MCF 10A (cell line): ENCODE measurements around the gene JADE1. TPM values are rescaled to one million over a fixed set of nuclear protein-coding genes. Genes with fewer than 3 reads are reported as not detected.

Experiments
- BruUV-seq: library from RNA; stranded (reverse); fragments of 400-500 nt; replicated peaks from 2 replicates; lab custom pipeline; 2021; lab: Mats Ljungman, UMichigan
- CTCF ChIA-PET: fragments of 300-600 bp; sonication (Branson Sonifier 250); formaldehyde crosslinking; extraction: SDS; loops from one replicate; lab custom pipeline; 2021; ENCODE audit warnings: antibody characterized with exemption, inconsistent platforms; lab: Yijun Ruan, JAX
- POLR2A ChIA-PET: fragments of 300-600, 350-650 bp; sonication (Branson Sonifier 250); formaldehyde crosslinking; extraction: SDS; loops from one replicate; lab custom pipeline; 2020; ENCODE audit warnings: antibody characterized with exemption, inconsistent platforms; lab: Yijun Ruan, JAX
- DNase-seq: peaks from one replicate; pipeline ENCODE4 v3.0.0-alpha.2; 2018; ENCODE audit not compliant: unreplicated experiment
- H3K27ac Mint-ChIP-seq: one replicate; pipeline ENCODE4 v1.8.0; 2022; ENCODE audit warnings: mild to moderate bottlenecking, low read depth, mixed read lengths; ENCODE audit not compliant: unreplicated experiment
- H3K27me3 Mint-ChIP-seq: one replicate; pipeline ENCODE4 v1.8.0; 2022; ENCODE audit warnings: mixed read lengths; ENCODE audit not compliant: insufficient read depth, unreplicated experiment
- H3K36me3 Mint-ChIP-seq: one replicate; pipeline ENCODE4 v1.8.0; 2022; ENCODE audit warnings: mild to moderate bottlenecking, moderate library complexity, mixed read lengths; ENCODE audit not compliant: insufficient read depth, unreplicated experiment
- H3K4me1 Mint-ChIP-seq: one replicate; pipeline ENCODE4 v1.8.0; 2022; ENCODE audit warnings: mixed read lengths; ENCODE audit not compliant: insufficient read depth, unreplicated experiment
- H3K4me3 Mint-ChIP-seq: one replicate; pipeline ENCODE4 v1.8.0; 2022; ENCODE audit warnings: mild to moderate bottlenecking, moderate library complexity, mixed read lengths; ENCODE audit not compliant: unreplicated experiment
- H3K9me3 Mint-ChIP-seq: one replicate; pipeline ENCODE4 v1.8.0; 2022; ENCODE audit warnings: mixed read lengths; ENCODE audit not compliant: unreplicated experiment
- intact Hi-C: fragments of 100-400 bp; cut with micrococcal nuclease; formaldehyde crosslinking; loops from 2 replicates; pipeline ENCODE4 v1.14.1; 2022
- total RNA-seq: library from RNA; stranded (reverse); gene quantifications from 2 replicates; pipeline ENCODE4 v1.2.3, GENCODE V29; 2022
- TF ChIP-seq, protein P1 (sequence below): fragments of 200-600 bp; IDR thresholded peaks from one replicate; pipeline ENCODE4 v1.8.0; 2022; ENCODE audit warnings: antibody characterized with exemption, mild to moderate bottlenecking; ENCODE audit not compliant: unreplicated experiment

Gene JADE1
- total RNA-seq, 1 experiment from 2014 or later, result 25.9 TPM

GRCh38 chr4:128819082-128819742, 9.7 kb downstream of the JADE1 start:
- intact Hi-C loops, result no loop called here

GRCh38 chr4:128820671-128821070, 11.2 kb downstream of the JADE1 start:
- Mint-ChIP-seq H3K36me3 (peaks cover 22% of the 10 kb centered on the region), H3K27ac (no peak overlapping the region), H3K4me3 (no peak overlapping the region), H3K9me3 (no peaks in the 10 kb centered on the region), H3K4me1 (peaks cover 21% of the 10 kb centered on the region), H3K27me3 (no peaks in the 10 kb centered on the region)
- CTCF ChIA-PET, result interaction anchor here (0.5 to 1.4 kb wide), 3 partner anchors 11 to 247 kb away, joined by 3 to 4 read pairs (median 3); partner anchors contain the start of gene JADE1
- DNase-seq, result no peak
- TF ChIP-seq, protein P1, sequence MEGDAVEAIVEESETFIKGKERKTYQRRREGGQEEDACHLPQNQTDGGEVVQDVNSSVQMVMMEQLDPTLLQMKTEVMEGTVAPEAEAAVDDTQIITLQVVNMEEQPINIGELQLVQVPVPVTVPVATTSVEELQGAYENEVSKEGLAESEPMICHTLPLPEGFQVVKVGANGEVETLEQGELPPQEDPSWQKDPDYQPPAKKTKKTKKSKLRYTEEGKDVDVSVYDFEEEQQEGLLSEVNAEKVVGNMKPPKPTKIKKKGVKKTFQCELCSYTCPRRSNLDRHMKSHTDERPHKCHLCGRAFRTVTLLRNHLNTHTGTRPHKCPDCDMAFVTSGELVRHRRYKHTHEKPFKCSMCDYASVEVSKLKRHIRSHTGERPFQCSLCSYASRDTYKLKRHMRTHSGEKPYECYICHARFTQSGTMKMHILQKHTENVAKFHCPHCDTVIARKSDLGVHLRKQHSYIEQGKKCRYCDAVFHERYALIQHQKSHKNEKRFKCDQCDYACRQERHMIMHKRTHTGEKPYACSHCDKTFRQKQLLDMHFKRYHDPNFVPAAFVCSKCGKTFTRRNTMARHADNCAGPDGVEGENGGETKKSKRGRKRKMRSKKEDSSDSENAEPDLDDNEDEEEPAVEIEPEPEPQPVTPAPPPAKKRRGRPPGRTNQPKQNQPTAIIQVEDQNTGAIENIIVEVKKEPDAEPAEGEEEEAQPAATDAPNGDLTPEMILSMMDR, result no peak
- no TSS peak for BruUV-seq
- POLR2A ChIA-PET, result interaction anchor here (0.7 to 1.9 kb wide), 3 partner anchors 8 to 397 kb away, joined by 3 to 19 read pairs (median 4); partner anchors contain the start of gene JADE1
- intact Hi-C loops, result no loop called here

More at GRCh38 chr4:128819082-128819742, 9.7 kb downstream of the JADE1 start:
- no peak for DNase-seq
- H3K36me3 Mint-ChIP-seq, result peaks cover 22% of the 10 kb centered on the region
- no peak overlapping the region for H3K27ac Mint-ChIP-seq
- no TSS peak for BruUV-seq
- CTCF ChIA-PET, result interaction anchor here (0.7 to 1.5 kb wide), 3 partner anchors 43 to 432 kb away, joined by 3 to 4 read pairs (median 3); no protein-coding TSS in a partner anchor
- no peaks in the 10 kb centered on the region for H3K9me3 Mint-ChIP-seq
- peaks cover 13% of the 10 kb centered on the region for H3K4me1 Mint-ChIP-seq
- POLR2A ChIA-PET, result interaction anchor here (0.7 to 1.0 kb wide), 2 partner anchors 37 to 528 kb away, joined by 3 to 5 read pairs; no protein-coding TSS in a partner anchor
- TF ChIP-seq, protein P1, result no peak
- no peak overlapping the region for H3K4me3 Mint-ChIP-seq
- no peaks in the 10 kb centered on the region for H3K27me3 Mint-ChIP-seq

GRCh38 chr4:128821151-128821550, 11.7 kb downstream of the JADE1 start:
- Mint-ChIP-seq H3K27ac (no peak overlapping the region), H3K9me3 (no peaks in the 10 kb centered on the region), H3K4me1 (peaks cover 22% of the 10 kb centered on the region), H3K4me3 (no peak overlapping the region), H3K36me3 (peaks cover 20% of the 10 kb centered on the region), H3K27me3 (no peaks in the 10 kb centered on the region)
- intact Hi-C loops, result no loop called here
- DNase-seq, result no peak
- TF ChIP-seq, protein P1, result no peak
- ChIA-PET CTCF (interaction anchor here (0.6 to 1.4 kb wide), 3 partner anchors 12 to 42 kb away, joined by 3 read pairs; partner anchors contain the start of gene JADE1), POLR2A (interaction anchor here (0.7 to 1.9 kb wide), 4 partner anchors 9 to 397 kb away, joined by 3 to 19 read pairs (median 4); partner anchors contain the start of gene JADE1)
- BruUV-seq, result no TSS peak

- Mint-ChIP-seq H3K4me3 (no peak overlapping the region), H3K27me3 (no peaks in the 10 kb centered on the region), H3K9me3 (no peaks in the 10 kb centered on the region), H3K27ac (peak overlapping the region; percentile 74), H3K36me3 (peaks cover 1% of the 10 kb centered on the region), H3K4me1 (peaks cover 36% of the 10 kb centered on the region)
- CTCF ChIA-PET, result interaction anchor here (0.5 to 2.5 kb wide), 7 partner anchors 9 to 250 kb away, joined by 3 to 8 read pairs (median 3); no protein-coding TSS in a partner anchor
- TF ChIP-seq, protein P1, result no peak
- intact Hi-C loops, result no loop called here
- DNase-seq, result peak; percentile 67
- POLR2A ChIA-PET, result interaction anchor here (0.6 to 3.2 kb wide), 7 partner anchors 10 to 1040 kb away, joined by 3 to 42 read pairs (median 3); no protein-coding TSS in a partner anchor
- no TSS peak for BruUV-seq
These were observed 13.6 kb downstream of the JADE1 start for GRCh38 chr4:128823025-128823661.
